GM23338 (cell line): ENCODE measurements around the gene IRF2BP2.

Source experiments
- CREB1 ChIP-seq: fragments of 250-450 bp; sonication (Bioruptor Pico); IDR thresholded peaks from 2 replicates; pipeline ENCODE4 v1.5.0; 2020; ENCODE audit warnings: low read depth, mild to moderate bottlenecking, moderate library complexity
- ETS1 ChIP-seq: IDR thresholded peaks from 2 replicates; pipeline ENCODE4 v1.6.1; 2016; ENCODE audit warnings: antibody characterized with exemption
- EZH2 ChIP-seq: fragments of 200-600 bp; sonication (generic); IDR thresholded peaks from one replicate; pipeline ENCODE4 v1.8.0; 2017; ENCODE audit warnings: antibody characterized with exemption, mild to moderate bottlenecking, low read depth; ENCODE audit not compliant: unreplicated experiment
- EZH2phosphoT487 ChIP-seq: fragments of 200-600 bp; sonication (generic); IDR thresholded peaks from one replicate; pipeline ENCODE4 v1.8.1; 2018; ENCODE audit warnings: antibody characterized with exemption; ENCODE audit not compliant: unreplicated experiment
- JUNB ChIP-seq: IDR thresholded peaks from one replicate; pipeline ENCODE4 v1.6.1; 2016; ENCODE audit warnings: antibody characterized with exemption; ENCODE audit not compliant: unreplicated experiment
- POLR2AphosphoS5 ChIP-seq: IDR thresholded peaks from 2 replicates; pipeline ENCODE4 v1.6.1; 2016; ENCODE audit warnings: antibody characterized with exemption, low read depth
- STAT1 ChIP-seq: IDR thresholded peaks from one replicate; pipeline ENCODE4 v1.6.1; 2016; ENCODE audit warnings: antibody characterized with exemption; ENCODE audit not compliant: unreplicated experiment
- TF ChIP-seq, protein P1 (sequence below), 2 experiments: fragments of 200-600 bp in 1 of 2; sonication (generic) in 1 of 2; conservative IDR thresholded peaks; 2 replicates each; pipeline versions ENCODE4 v1.5.1 to v1.6.1; 2016 to 2017; ENCODE audit warnings: antibody characterized with exemption in 2 of 2, low read depth in 2 of 2, mild to moderate bottlenecking in 2 of 2, moderate library complexity in 1 of 2
- TF ChIP-seq, protein P2 (sequence below): IDR thresholded peaks from one replicate; pipeline ENCODE4 v1.6.1; 2018; ENCODE audit warnings: antibody characterized with exemption; ENCODE audit not compliant: unreplicated experiment

GRCh38 chr1:234643111-234643849 lies 33.3 kb upstream of the IRF2BP2 start:
- TF ChIP-seq, protein P1, sequence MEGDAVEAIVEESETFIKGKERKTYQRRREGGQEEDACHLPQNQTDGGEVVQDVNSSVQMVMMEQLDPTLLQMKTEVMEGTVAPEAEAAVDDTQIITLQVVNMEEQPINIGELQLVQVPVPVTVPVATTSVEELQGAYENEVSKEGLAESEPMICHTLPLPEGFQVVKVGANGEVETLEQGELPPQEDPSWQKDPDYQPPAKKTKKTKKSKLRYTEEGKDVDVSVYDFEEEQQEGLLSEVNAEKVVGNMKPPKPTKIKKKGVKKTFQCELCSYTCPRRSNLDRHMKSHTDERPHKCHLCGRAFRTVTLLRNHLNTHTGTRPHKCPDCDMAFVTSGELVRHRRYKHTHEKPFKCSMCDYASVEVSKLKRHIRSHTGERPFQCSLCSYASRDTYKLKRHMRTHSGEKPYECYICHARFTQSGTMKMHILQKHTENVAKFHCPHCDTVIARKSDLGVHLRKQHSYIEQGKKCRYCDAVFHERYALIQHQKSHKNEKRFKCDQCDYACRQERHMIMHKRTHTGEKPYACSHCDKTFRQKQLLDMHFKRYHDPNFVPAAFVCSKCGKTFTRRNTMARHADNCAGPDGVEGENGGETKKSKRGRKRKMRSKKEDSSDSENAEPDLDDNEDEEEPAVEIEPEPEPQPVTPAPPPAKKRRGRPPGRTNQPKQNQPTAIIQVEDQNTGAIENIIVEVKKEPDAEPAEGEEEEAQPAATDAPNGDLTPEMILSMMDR (conservative IDR thresholded peaks at IDR 0.05; ENCODE audit: low read depth in 2 of 2), result no peak
- no peak for TF ChIP-seq EZH2phosphoT487
- no peak for TF ChIP-seq EZH2
- TF ChIP-seq POLR2AphosphoS5, result no peak
- no peak for TF ChIP-seq JUNB
- TF ChIP-seq, protein P2, sequence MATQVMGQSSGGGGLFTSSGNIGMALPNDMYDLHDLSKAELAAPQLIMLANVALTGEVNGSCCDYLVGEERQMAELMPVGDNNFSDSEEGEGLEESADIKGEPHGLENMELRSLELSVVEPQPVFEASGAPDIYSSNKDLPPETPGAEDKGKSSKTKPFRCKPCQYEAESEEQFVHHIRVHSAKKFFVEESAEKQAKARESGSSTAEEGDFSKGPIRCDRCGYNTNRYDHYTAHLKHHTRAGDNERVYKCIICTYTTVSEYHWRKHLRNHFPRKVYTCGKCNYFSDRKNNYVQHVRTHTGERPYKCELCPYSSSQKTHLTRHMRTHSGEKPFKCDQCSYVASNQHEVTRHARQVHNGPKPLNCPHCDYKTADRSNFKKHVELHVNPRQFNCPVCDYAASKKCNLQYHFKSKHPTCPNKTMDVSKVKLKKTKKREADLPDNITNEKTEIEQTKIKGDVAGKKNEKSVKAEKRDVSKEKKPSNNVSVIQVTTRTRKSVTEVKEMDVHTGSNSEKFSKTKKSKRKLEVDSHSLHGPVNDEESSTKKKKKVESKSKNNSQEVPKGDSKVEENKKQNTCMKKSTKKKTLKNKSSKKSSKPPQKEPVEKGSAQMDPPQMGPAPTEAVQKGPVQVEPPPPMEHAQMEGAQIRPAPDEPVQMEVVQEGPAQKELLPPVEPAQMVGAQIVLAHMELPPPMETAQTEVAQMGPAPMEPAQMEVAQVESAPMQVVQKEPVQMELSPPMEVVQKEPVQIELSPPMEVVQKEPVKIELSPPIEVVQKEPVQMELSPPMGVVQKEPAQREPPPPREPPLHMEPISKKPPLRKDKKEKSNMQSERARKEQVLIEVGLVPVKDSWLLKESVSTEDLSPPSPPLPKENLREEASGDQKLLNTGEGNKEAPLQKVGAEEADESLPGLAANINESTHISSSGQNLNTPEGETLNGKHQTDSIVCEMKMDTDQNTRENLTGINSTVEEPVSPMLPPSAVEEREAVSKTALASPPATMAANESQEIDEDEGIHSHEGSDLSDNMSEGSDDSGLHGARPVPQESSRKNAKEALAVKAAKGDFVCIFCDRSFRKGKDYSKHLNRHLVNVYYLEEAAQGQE, result no peak
- no peak for TF ChIP-seq STAT1
- no peak for TF ChIP-seq CREB1 (CRISPR knock-in tag)
- no peak for TF ChIP-seq ETS1
